B cell (primary cell): ENCODE measurements around the gene PCDH15. TPM values are rescaled to one million over a fixed set of nuclear protein-coding genes. Genes with fewer than 3 reads are reported as not detected.

Source experiments
- ATAC-seq: fragments of 200-7000 bp; cut with Tn5 transposase; one replicate; pipeline ENCODE4 v1.10.0; 2021; ENCODE audit warnings: low read depth, mild to moderate bottlenecking, moderate number of reproducible peaks, moderate library complexity
- CTCF ChIA-PET: fragments of 350-600 bp; sonication (Branson Sonifier 250); formaldehyde crosslinking; loops from one replicate; lab custom pipeline; 2021; ENCODE audit warnings: antibody characterized with exemption, inconsistent platforms; lab: Charles Lee
- POLR2A ChIA-PET: fragments of 350-600 bp; sonication (Branson Sonifier 250); formaldehyde crosslinking; loops from one replicate; lab custom pipeline; 2021; ENCODE audit warnings: antibody characterized with exemption; lab: Charles Lee
- DNase-seq: peaks from one replicate; pipeline ENCODE4 v3.0.0; 2013
- H2AFZ ChIP-seq: 2 replicates; pipeline ENCODE4 v1.6.1; 2012; ENCODE audit warnings: mild to moderate bottlenecking, low read depth, low read length; ENCODE audit not compliant: insufficient read depth, poor library complexity, severe bottlenecking
- H3K27ac ChIP-seq, 2 donors: 1 replicate in 1 of 2; 2 replicates in 1 of 2; pipeline ENCODE4 v1.5.1; 2012 to 2013; ENCODE audit warnings: low read length in 2 of 2, mild to moderate bottlenecking in 2 of 2, moderate library complexity in 1 of 2
- H3K27me3 ChIP-seq, 4 experiments: fragments of 200-600 bp in 1 of 4; sonication (generic) in 1 of 4; replicated peaks in 1 of 4; 1 replicate in 2 of 4; 2 replicates in 2 of 4; pipeline versions ENCODE4 v1.6.1 to v1.7.0; 2013 to 2016; ENCODE audit warnings: low read length in 3 of 4, mild to moderate bottlenecking in 2 of 4, mixed read lengths in 1 of 4, moderate library complexity in 1 of 4; ENCODE audit not compliant: insufficient read depth in 4 of 4, control insufficient read depth in 3 of 4; ENCODE audit errors: control extremely low read depth in 1 of 4
- H3K36me3 ChIP-seq, 2 experiments: replicated peaks in 1 of 2; 1 replicate in 1 of 2; 2 replicates in 1 of 2; pipeline versions ENCODE4 v1.6.1 to v1.7.1; 2013; ENCODE audit warnings: low read length in 1 of 2; ENCODE audit not compliant: insufficient read depth in 2 of 2, control insufficient read depth in 1 of 2; ENCODE audit errors: control extremely low read depth in 1 of 2, extremely low read depth in 1 of 2
- H3K4me1 ChIP-seq, 2 donors: fragments of 200-600 bp in 1 of 2; sonication (generic) in 1 of 2; 1 replicate in 1 of 2; 2 replicates in 1 of 2; pipeline versions ENCODE4 v1.5.1 to v1.6.1; 2013 to 2017; ENCODE audit warnings: low read length in 2 of 2; ENCODE audit not compliant: control insufficient read depth in 2 of 2, insufficient read depth in 2 of 2
- H3K4me2 ChIP-seq: replicated peaks from 2 replicates; pipeline ENCODE3; 2012; ENCODE audit warnings: mild to moderate bottlenecking, low read depth, low read length; ENCODE audit not compliant: poor library complexity, severe bottlenecking
- H3K4me3 ChIP-seq, 5 experiments: fragments of 200-600 bp in 1 of 5; sonication (generic) in 1 of 5; 1 replicate in 3 of 5; 2 replicates in 2 of 5; pipeline versions ENCODE4 v1.5.1 to v1.7.0; 2011 to 2016; ENCODE audit warnings: low read length in 4 of 5, mild to moderate bottlenecking in 4 of 5, low read depth in 2 of 5, control low read depth in 1 of 5, moderate library complexity in 1 of 5; ENCODE audit not compliant: insufficient read depth in 1 of 5; ENCODE audit errors: control extremely low read depth in 1 of 5, extremely low read depth in 1 of 5
- H3K79me2 ChIP-seq: fragments of 200-600 bp; sonication (generic); one replicate; pipeline ENCODE4 v1.6.0; 2016; ENCODE audit warnings: low read length; ENCODE audit not compliant: control insufficient read depth, insufficient read depth
- H3K9ac ChIP-seq: fragments of 200-600 bp; sonication (generic); 2 replicates; pipeline ENCODE4 v1.6.1; 2017; ENCODE audit warnings: mild to moderate bottlenecking, low read length, moderate library complexity
- H3K9me3 ChIP-seq, 3 donors: one replicate each; pipeline versions ENCODE4 v1.6.1 to v1.7.1; 2013; ENCODE audit warnings: low read length in 2 of 3; ENCODE audit not compliant: control insufficient read depth in 2 of 3, insufficient read depth in 1 of 3; ENCODE audit errors: control extremely low read depth in 1 of 3
- H4K20me1 ChIP-seq: 2 replicates; pipeline ENCODE4 v1.6.0; 2012; ENCODE audit warnings: mild to moderate bottlenecking, low read length; ENCODE audit not compliant: insufficient read depth, control insufficient read depth, poor library complexity, severe bottlenecking
- H3K27ac Mint-ChIP-seq: one replicate; pipeline ENCODE4 v1.8.0; 2021; ENCODE audit warnings: mixed read lengths
- H3K27me3 Mint-ChIP-seq: one replicate; pipeline ENCODE4 v1.8.0; 2021; ENCODE audit warnings: mixed read lengths
- H3K4me1 Mint-ChIP-seq: one replicate; pipeline ENCODE4 v1.8.0; 2021; ENCODE audit warnings: mixed read lengths
- H3K4me3 Mint-ChIP-seq: one replicate; pipeline ENCODE4 v1.8.0; 2021; ENCODE audit warnings: mixed read lengths
- H3K9me3 Mint-ChIP-seq: one replicate; pipeline ENCODE4 v1.8.0; 2022; ENCODE audit warnings: mixed read lengths; ENCODE audit not compliant: insufficient read depth
- EZH2 ChIP-seq: IDR thresholded peaks from 2 replicates; pipeline ENCODE4 v1.6.1; 2012; ENCODE audit warnings: borderline replicate concordance, low read depth, mild to moderate bottlenecking, moderate library complexity, low read length; ENCODE audit not compliant: insufficient read depth, poor library complexity, severe bottlenecking
- WGBS: methylation state at CpG from one replicate; pipeline ENCODE4 v1.1.5; 2013; ENCODE audit warnings: missing lambda C conversion rate; ENCODE audit not compliant: insufficient coverage; 5-methylcytosine and 5-hydroxymethylcytosine counted together
- intact Hi-C: fragments of 100-400 bp; cut with micrococcal nuclease; formaldehyde crosslinking; loops from one replicate; pipeline ENCODE4 v1.10.0; 2022
- polyA plus RNA-seq: library from polyadenylated mRNA; depleted of rRNA; stranded (reverse); fragments of >200 nt; gene quantifications from 2 replicates; pipeline ENCODE4 v1.2.3, GENCODE V29; 2012
- total RNA-seq, 2 donors: library from RNA; stranded (reverse); fragments of 120-200 nt in 1 of 2; gene quantifications; 1 replicate in 1 of 2; 2 replicates in 1 of 2; pipeline versions ENCODE4 v1.2.3 to v1.2.4, GENCODE V29; 2013 to 2022
- TF ChIP-seq, protein P1 (sequence below): fragments of 200-600 bp; IDR thresholded peaks from one replicate; pipeline ENCODE4 v1.8.0; 2022; ENCODE audit warnings: antibody characterized with exemption, mild to moderate bottlenecking

Gene PCDH15
- total and polyA plus RNA-seq, 2 donors (not counting 1 experiment from before 2014, with no cell fraction given): not detected

DNA sequence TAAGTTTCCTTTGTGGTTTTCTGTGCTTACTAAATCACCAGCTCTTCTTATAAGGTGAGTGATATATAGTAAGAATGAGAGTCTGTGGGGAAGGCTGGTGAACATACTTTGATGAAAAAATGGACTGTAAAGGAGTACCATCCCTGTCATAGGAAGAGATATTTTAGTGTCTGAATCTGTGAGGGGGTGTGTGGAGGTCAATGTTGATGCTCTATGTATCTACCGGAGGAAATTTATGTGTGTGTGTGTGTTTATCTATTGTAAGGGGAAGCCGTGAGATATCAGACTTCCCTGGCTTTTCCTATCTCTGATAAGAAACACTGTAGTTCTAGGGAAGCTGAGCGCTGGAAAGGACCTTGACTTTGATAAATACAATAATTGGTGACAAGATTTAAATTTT lies 179.0 kb downstream of the PCDH15 start:
- Histone ChIP-seq H3K4me2 (no peak overlapping the region), H3K36me3 (no peaks in the 10 kb centered on the region), H3K4me3 (no peak overlapping the region), H3K79me2 (no peaks in the 10 kb centered on the region), H2AFZ (no peak overlapping the region), H3K9ac (no peak overlapping the region), H3K4me1 (no peaks in the 10 kb centered on the region), H3K27ac (no peak overlapping the region), H3K27me3 (no peaks in the 10 kb centered on the region), H3K9me3 (peaks cover 0 to 4% (median 0%) of the 10 kb centered on the region in 3 donors), H4K20me1 (no peaks in the 10 kb centered on the region)
- no peak for TF ChIP-seq EZH2
- TF ChIP-seq, protein P1, sequence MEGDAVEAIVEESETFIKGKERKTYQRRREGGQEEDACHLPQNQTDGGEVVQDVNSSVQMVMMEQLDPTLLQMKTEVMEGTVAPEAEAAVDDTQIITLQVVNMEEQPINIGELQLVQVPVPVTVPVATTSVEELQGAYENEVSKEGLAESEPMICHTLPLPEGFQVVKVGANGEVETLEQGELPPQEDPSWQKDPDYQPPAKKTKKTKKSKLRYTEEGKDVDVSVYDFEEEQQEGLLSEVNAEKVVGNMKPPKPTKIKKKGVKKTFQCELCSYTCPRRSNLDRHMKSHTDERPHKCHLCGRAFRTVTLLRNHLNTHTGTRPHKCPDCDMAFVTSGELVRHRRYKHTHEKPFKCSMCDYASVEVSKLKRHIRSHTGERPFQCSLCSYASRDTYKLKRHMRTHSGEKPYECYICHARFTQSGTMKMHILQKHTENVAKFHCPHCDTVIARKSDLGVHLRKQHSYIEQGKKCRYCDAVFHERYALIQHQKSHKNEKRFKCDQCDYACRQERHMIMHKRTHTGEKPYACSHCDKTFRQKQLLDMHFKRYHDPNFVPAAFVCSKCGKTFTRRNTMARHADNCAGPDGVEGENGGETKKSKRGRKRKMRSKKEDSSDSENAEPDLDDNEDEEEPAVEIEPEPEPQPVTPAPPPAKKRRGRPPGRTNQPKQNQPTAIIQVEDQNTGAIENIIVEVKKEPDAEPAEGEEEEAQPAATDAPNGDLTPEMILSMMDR: no peak
- Mint-ChIP-seq H3K27me3 (no peaks in the 10 kb centered on the region), H3K4me3 (no peak overlapping the region), H3K27ac (no peak overlapping the region), H3K4me1 (no peaks in the 10 kb centered on the region), H3K9me3 (no peaks in the 10 kb centered on the region)
- DNase-seq (no peak), ATAC-seq (no peak)
- intact Hi-C loops: no loop called here
- ChIA-PET CTCF (no interaction called here), POLR2A (no interaction called here)
- WGBS: no CpG with 5 or more reads among the region's 3 CpGs

DNA sequence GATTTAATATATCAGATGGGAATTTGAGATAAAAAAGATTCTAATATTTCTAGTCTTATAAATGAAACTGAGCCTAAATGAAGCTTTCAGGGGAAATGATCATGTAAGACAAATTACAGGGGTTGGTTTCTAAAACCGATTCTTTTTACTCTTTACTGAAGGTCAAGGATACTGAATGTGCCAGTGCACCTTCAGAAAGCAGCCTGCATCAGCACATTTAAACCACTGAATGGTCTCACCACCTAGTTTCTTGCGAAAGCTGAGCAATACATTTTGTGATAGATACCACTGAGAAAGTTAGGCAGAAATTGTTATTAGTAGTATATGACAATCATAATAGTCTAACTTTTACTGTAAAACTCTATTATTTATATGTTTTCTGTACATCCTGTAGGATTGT lies 180.7 kb downstream of the PCDH15 start:
- ATAC-seq: no peak

More for the DNA sequence above, 180.7 kb downstream of the PCDH15 start:
- Mint-ChIP-seq H3K4me3 (no peak overlapping the region), H3K9me3 (no peaks in the 10 kb centered on the region), H3K27ac (no peak overlapping the region), H3K4me1 (no peaks in the 10 kb centered on the region), H3K27me3 (no peaks in the 10 kb centered on the region)
- CTCF ChIA-PET: no interaction called here
- Histone ChIP-seq H3K4me2 (no peak overlapping the region), H3K27me3 (no peaks in the 10 kb centered on the region), H4K20me1 (no peaks in the 10 kb centered on the region), H3K4me3 (no peak overlapping the region), H3K4me1 (no peaks in the 10 kb centered on the region), H3K9ac (no peak overlapping the region), H3K27ac (no peak overlapping the region), H3K36me3 (no peaks in the 10 kb centered on the region), H3K79me2 (no peaks in the 10 kb centered on the region), H2AFZ (no peak overlapping the region), H3K9me3 (no peaks in the 10 kb centered on the region)
- TF ChIP-seq, protein P1: no peak
- TF ChIP-seq EZH2: no peak
- no peak for DNase-seq
- WGBS: no CpG with 5 or more reads among the region's 2 CpGs
- intact Hi-C loops: no loop called here
- POLR2A ChIA-PET: no interaction called here
